ENCODE results near the gene ACTRT3. TPM values are rescaled to one million over a fixed set of nuclear protein-coding genes. Genes with fewer than 3 reads are reported as not detected.

The ACTRT3 gene
- total RNA-seq, 1 donor from 2014 or later = 1.7 TPM

Other genes with a start within 250 kb of the ACTRT3 start
- 9.4 and 16.2 TPM in 2 replicates for gene MECOM, start 105.8 kb downstream of the ACTRT3 start, total RNA-seq
- gene TERC, start 4.5 kb downstream of the ACTRT3 start, total RNA-seq = 34.3 and 103 TPM in 2 replicates
- 17.2 and 18.3 TPM in 2 replicates for gene MYNN, start 3.8 kb upstream of the ACTRT3 start, total RNA-seq
- gene LRRIQ4, start 43.3 kb upstream of the ACTRT3 start, total RNA-seq = under 0.01 TPM in 1 of 2 replicates, not detected in the other
- gene LRRC34, start 43.3 kb upstream of the ACTRT3 start, total RNA-seq = 0.76 and 3.1 TPM in 2 replicates
- gene LRRC31, start 100.4 kb upstream of the ACTRT3 start, total RNA-seq = not detected in 2 replicates
- not detected in 2 replicates for gene SAMD7, start 142.0 kb upstream of the ACTRT3 start, total RNA-seq
- 20.8 and 27.9 TPM in 2 replicates for gene SEC62, start 197.2 kb upstream of the ACTRT3 start, total RNA-seq

Measured in dermis microvascular lymphatic vessel endothelial cell (primary cell).